ENCODE measurements around the gene SLC4A2.

- TF ChIP-seq POLR2A (IDR thresholded peaks at IDR 0.05; ENCODE audit: low read depth, low read length) = no peak
- no peak for TF ChIP-seq TAF1 (IDR thresholded peaks at IDR 0.05; ENCODE audit: low read depth, low read length)
- TF ChIP-seq POLR2AphosphoS5 (IDR thresholded peaks at IDR 0.05; ENCODE audit: low read depth, low read length) = no peak
- no peak for TF ChIP-seq SPI1 (IDR thresholded peaks at IDR 0.05; ENCODE audit: low read depth, low read length)
- no peak for TF ChIP-seq POU2F2 (IDR thresholded peaks at IDR 0.05; ENCODE audit: low read depth, low read length)
These were observed 40.3 kb downstream of the SLC4A2 start for GRCh38 chr7:151099486-151100211.
